Stomach (tissue), 4 donors: ENCODE results near the gene GABRB3.

ENCODE experiments used
- EP300 ChIP-seq: sonication (generic); formaldehyde crosslinking; IDR thresholded peaks from one replicate; pipeline ENCODE4 v1.6.1; 2017; ENCODE audit warnings: antibody characterized with exemption
- POLR2A ChIP-seq, 4 donors: fragments of 450-650 bp; IDR thresholded peaks; one replicate each; pipeline ENCODE4 v1.6.1; 2016; ENCODE audit warnings: antibody characterized with exemption in 4 of 4, control low read depth in 2 of 4, mild to moderate bottlenecking in 1 of 4, moderate library complexity in 1 of 4
- TF ChIP-seq, protein P1 (sequence below), 7 experiments: fragments of 450-650 bp in 4 of 7; fragments of 200-600 bp in 3 of 7; sonication (generic) in 3 of 7; IDR thresholded peaks; one replicate each; pipeline ENCODE4 v1.5.1; 2016 to 2019; ENCODE audit warnings: antibody characterized with exemption in 7 of 7, control low read depth in 2 of 7, mild to moderate bottlenecking in 1 of 7

DNA sequence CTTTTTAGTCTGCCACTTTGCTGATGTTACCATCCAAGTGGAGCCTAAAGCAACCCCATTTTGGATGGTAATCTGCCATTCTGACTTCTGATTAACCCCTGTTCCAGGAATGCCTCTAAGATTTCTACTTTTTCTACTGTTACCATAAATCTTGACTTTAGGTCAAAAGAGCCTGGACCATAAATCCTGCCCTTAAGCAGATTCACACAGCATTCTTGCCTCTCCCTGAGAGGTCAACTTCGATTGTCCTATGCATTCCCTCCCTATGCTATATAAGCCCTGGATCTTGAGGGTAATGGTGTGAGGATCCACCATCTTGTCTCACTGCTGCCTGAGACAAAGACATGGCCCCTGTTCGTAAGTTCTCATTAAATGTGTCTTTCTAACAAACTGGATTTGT lies 177.3 kb downstream of the GABRB3 start:
- TF ChIP-seq, protein P1, sequence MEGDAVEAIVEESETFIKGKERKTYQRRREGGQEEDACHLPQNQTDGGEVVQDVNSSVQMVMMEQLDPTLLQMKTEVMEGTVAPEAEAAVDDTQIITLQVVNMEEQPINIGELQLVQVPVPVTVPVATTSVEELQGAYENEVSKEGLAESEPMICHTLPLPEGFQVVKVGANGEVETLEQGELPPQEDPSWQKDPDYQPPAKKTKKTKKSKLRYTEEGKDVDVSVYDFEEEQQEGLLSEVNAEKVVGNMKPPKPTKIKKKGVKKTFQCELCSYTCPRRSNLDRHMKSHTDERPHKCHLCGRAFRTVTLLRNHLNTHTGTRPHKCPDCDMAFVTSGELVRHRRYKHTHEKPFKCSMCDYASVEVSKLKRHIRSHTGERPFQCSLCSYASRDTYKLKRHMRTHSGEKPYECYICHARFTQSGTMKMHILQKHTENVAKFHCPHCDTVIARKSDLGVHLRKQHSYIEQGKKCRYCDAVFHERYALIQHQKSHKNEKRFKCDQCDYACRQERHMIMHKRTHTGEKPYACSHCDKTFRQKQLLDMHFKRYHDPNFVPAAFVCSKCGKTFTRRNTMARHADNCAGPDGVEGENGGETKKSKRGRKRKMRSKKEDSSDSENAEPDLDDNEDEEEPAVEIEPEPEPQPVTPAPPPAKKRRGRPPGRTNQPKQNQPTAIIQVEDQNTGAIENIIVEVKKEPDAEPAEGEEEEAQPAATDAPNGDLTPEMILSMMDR (IDR thresholded peaks at IDR 0.05) = no peak
- TF ChIP-seq POLR2A (IDR thresholded peaks at IDR 0.05) (no peak), EP300 (no peak)
